RWPE2 (cell line): ENCODE measurements around the gene CLEC18B.

Source experiments
- ATAC-seq: fragments of 200-7000 bp; cut with Tn5 transposase; 3 replicates; pipeline ENCODE4 v1.9.1; 2021; ENCODE audit warnings: low read depth
- DNase-seq: peaks from one replicate; pipeline ENCODE4 v3.0.0-alpha.2; 2020; ENCODE audit warnings: low spot score
- H3K27ac ChIP-seq: fragments of 450-650 bp; 2 replicates; pipeline ENCODE4 v1.5.1; 2017; ENCODE audit warnings: mild to moderate bottlenecking; ENCODE audit not compliant: poor library complexity, severe bottlenecking
- H3K27me3 ChIP-seq: fragments of 250-450 bp; sonication (Bioruptor Pico); 2 replicates; pipeline ENCODE4 v1.5.1; 2021; ENCODE audit warnings: mild to moderate bottlenecking, moderate library complexity; ENCODE audit not compliant: insufficient read depth, poor library complexity, severe bottlenecking
- H3K36me3 ChIP-seq: fragments of 250-450 bp; sonication (Bioruptor Pico); 2 replicates; pipeline ENCODE4 v1.5.1; 2020; ENCODE audit warnings: low read depth, mild to moderate bottlenecking, moderate library complexity
- H3K4me1 ChIP-seq: fragments of 250-450 bp; sonication (Bioruptor Pico); 2 replicates; pipeline ENCODE4 v1.5.1; 2021; ENCODE audit warnings: mild to moderate bottlenecking, moderate library complexity; ENCODE audit not compliant: insufficient read depth, poor library complexity, severe bottlenecking
- H3K4me3 ChIP-seq: fragments of 250-450 bp; sonication (Bioruptor Pico); 2 replicates; pipeline ENCODE4 v1.5.1; 2021; ENCODE audit warnings: mild to moderate bottlenecking, moderate library complexity; ENCODE audit not compliant: severe bottlenecking
- H3K9me3 ChIP-seq: fragments of 250-450 bp; sonication (Bioruptor Pico); 2 replicates; pipeline ENCODE4 v1.5.1; 2021; ENCODE audit warnings: mild to moderate bottlenecking, moderate library complexity; ENCODE audit not compliant: severe bottlenecking
- TF ChIP-seq, protein P1 (sequence below): fragments of 450-650 bp; IDR thresholded peaks from one replicate; pipeline ENCODE4 v1.5.1; 2017; ENCODE audit warnings: mild to moderate bottlenecking, moderate library complexity; ENCODE audit not compliant: poor library complexity, severe bottlenecking

The CLEC18B gene

GRCh38 chr16:74465281-74465680, 44.0 kb upstream of the CLEC18B start:
- Histone ChIP-seq H3K9me3 (no peaks in the 10 kb centered on the region), H3K27ac (no peak overlapping the region), H3K4me1 (peaks cover 17% of the 10 kb centered on the region), H3K4me3 (no peak overlapping the region), H3K36me3 (peaks cover 84% of the 10 kb centered on the region), H3K27me3 (no peaks in the 10 kb centered on the region)
- TF ChIP-seq, protein P1, sequence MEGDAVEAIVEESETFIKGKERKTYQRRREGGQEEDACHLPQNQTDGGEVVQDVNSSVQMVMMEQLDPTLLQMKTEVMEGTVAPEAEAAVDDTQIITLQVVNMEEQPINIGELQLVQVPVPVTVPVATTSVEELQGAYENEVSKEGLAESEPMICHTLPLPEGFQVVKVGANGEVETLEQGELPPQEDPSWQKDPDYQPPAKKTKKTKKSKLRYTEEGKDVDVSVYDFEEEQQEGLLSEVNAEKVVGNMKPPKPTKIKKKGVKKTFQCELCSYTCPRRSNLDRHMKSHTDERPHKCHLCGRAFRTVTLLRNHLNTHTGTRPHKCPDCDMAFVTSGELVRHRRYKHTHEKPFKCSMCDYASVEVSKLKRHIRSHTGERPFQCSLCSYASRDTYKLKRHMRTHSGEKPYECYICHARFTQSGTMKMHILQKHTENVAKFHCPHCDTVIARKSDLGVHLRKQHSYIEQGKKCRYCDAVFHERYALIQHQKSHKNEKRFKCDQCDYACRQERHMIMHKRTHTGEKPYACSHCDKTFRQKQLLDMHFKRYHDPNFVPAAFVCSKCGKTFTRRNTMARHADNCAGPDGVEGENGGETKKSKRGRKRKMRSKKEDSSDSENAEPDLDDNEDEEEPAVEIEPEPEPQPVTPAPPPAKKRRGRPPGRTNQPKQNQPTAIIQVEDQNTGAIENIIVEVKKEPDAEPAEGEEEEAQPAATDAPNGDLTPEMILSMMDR = no peak
- DNase-seq (no peak), ATAC-seq (no peak)

DNA sequence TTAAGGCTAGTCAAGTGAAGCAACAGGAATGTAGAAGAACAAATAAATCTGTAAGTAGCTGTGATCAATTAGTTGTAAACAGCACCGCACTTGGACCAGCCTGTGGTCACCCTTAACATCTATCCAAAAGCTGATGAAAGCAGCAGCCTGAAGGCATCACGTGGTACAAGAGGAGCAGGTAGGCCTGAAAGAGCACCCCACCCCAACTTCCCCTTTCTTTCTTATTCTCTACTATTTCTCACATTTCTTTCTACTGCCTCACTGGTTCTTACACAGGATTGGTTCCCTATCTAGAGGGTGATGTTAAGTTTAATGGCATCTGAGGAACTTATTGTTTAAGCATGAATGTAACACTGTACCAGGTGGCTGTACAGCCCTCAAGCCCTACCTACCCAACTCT, 42.6 kb upstream of the CLEC18B start:
- no peak for ATAC-seq
- DNase-seq = no peak
- Histone ChIP-seq H3K27me3 (no peaks in the 10 kb centered on the region), H3K4me3 (no peak overlapping the region), H3K27ac (peak overlapping the region; percentile 74), H3K36me3 (peaks cover 79% of the 10 kb centered on the region), H3K4me1 (peaks cover 17% of the 10 kb centered on the region), H3K9me3 (no peaks in the 10 kb centered on the region)
- TF ChIP-seq, protein P1 = no peak

GRCh38 chr16:74462361-74462760, 41.1 kb upstream of the CLEC18B start:
- peak; percentile 98 for ATAC-seq
- no peaks in the 10 kb centered on the region for H3K27me3 ChIP-seq
- H3K4me3 ChIP-seq = no peak overlapping the region
- H3K36me3 ChIP-seq = peaks cover 78% of the 10 kb centered on the region
- peak overlapping the region; percentile 74 for H3K27ac ChIP-seq
- no peaks in the 10 kb centered on the region for H3K9me3 ChIP-seq
- no peak for DNase-seq
- H3K4me1 ChIP-seq = peaks cover 17% of the 10 kb centered on the region
- TF ChIP-seq, protein P1 = no peak

DNA sequence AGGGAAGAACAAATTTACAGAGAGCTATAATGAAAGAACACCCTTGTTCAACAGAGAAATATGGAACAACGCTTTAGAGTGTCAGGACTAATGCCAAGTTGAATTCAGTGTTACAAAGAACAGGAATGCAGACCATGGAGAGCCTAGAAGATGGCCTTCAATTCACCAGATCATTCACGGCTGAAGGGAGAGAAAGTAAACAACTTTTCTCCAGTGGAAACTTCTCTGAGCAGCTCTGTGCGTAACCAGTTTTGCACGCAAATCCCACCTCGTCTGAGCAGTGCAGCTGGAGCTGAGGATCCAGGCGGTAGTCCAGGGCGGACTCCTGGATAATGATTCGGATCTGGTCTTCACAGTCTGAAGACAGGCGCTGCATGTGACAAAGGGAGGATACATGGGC, 40.5 kb upstream of the CLEC18B start:
- peaks cover 77% of the 10 kb centered on the region for H3K36me3 ChIP-seq
- H3K9me3 ChIP-seq = no peaks in the 10 kb centered on the region
- TF ChIP-seq, protein P1 = no peak
- peak overlapping the region; percentile 74 for H3K27ac ChIP-seq
- H3K4me1 ChIP-seq = peaks cover 17% of the 10 kb centered on the region
- ATAC-seq (no peak), DNase-seq (no peak)
- H3K4me3 ChIP-seq = no peak overlapping the region
- no peaks in the 10 kb centered on the region for H3K27me3 ChIP-seq

GRCh38 chr16:74460542-74460941, 39.3 kb upstream of the CLEC18B start:
- H3K9me3 ChIP-seq = no peaks in the 10 kb centered on the region
- ATAC-seq = no peak
- peaks cover 27% of the 10 kb centered on the region for H3K4me1 ChIP-seq
- DNase-seq = no peak
- H3K4me3 ChIP-seq = no peak overlapping the region
- TF ChIP-seq, protein P1 = no peak
- peaks cover 74% of the 10 kb centered on the region for H3K36me3 ChIP-seq
- no peaks in the 10 kb centered on the region for H3K27me3 ChIP-seq
- H3K27ac ChIP-seq = no peak overlapping the region
